Stimulated activated naive CD8-positive, alpha-beta T cell treated with anti-CD3 and anti-CD28 coated beads, Interleukin-15, Interleukin-2, amounts not matched to agents 100 U/mL and 50 U/mL, for 24 hours (primary cell): Measurements from ENCODE around the gene NUP107.

ENCODE experiments used
- ATAC-seq: fragments of 150-1000 bp; cut with Tn5 transposase; one replicate; pipeline ENCODE4 v1.10.0; 2021
- DNase-seq: peaks from one replicate; pipeline ENCODE4 v3.0.0; 2021

Gene NUP107

GRCh38 chr12:68739891-68740290, 53.1 kb downstream of the NUP107 start:
- DNase-seq (no peak), ATAC-seq (no peak)

GRCh38 chr12:68743356-68743755, 56.6 kb downstream of the NUP107 start:
- DNase-seq = no peak
- ATAC-seq = no peak

- no peak for DNase-seq
- ATAC-seq = no peak
Measured at GRCh38 chr12:68745376-68745903, 58.7 kb downstream of the NUP107 start.

GRCh38 chr12:68745904-68746571, 59.3 kb downstream of the NUP107 start, which contains the start of gene SLC35E3:
SLC35E3 (plus strand) TSS chr12:68746176; CDS start chr12:68746378, 202 bp downstream.
- ATAC-seq (peak; percentile 98), DNase-seq (peak; percentile 94)

GRCh38 chr12:68746572-68747180, 59.9 kb downstream of the NUP107 start:
- peak; percentile 57 for DNase-seq
- ATAC-seq = peak; percentile 56

GRCh38 chr12:68749443-68749842, 62.7 kb downstream of the NUP107 start:
- ATAC-seq = no peak
- no peak for DNase-seq

- DNase-seq (no peak), ATAC-seq (no peak)
Measured at GRCh38 chr12:68749861-68750260, 63.1 kb downstream of the NUP107 start.

GRCh38 chr12:68750506-68750905, 63.7 kb downstream of the NUP107 start:
- ATAC-seq (no peak), DNase-seq (no peak)

GRCh38 chr12:68755536-68756243, 68.9 kb downstream of the NUP107 start:
- no peak for DNase-seq
- ATAC-seq = no peak

GRCh38 chr12:68759852-68760251, 73.1 kb downstream of the NUP107 start:
- DNase-seq (no peak), ATAC-seq (no peak)

GRCh38 chr12:68760806-68761441, 74.1 kb downstream of the NUP107 start:
- no peak for DNase-seq
- no peak for ATAC-seq

- ATAC-seq (no peak), DNase-seq (no peak)
Measured at GRCh38 chr12:68761442-68761812, 74.6 kb downstream of the NUP107 start.

GRCh38 chr12:68761901-68762630, 75.3 kb downstream of the NUP107 start:
- DNase-seq (no peak), ATAC-seq (no peak)

- DNase-seq (no peak), ATAC-seq (no peak)
Measured at GRCh38 chr12:68762691-68763090, 75.9 kb downstream of the NUP107 start.

GRCh38 chr12:68765696-68766095, 78.9 kb downstream of the NUP107 start:
- no peak for ATAC-seq
- DNase-seq = no peak

- ATAC-seq (no peak), DNase-seq (no peak)
Measured at GRCh38 chr12:68766646-68767045, 79.9 kb downstream of the NUP107 start.

- no peak for DNase-seq
- no peak for ATAC-seq
Measured at GRCh38 chr12:68767191-68767590, 80.4 kb downstream of the NUP107 start.

- DNase-seq (no peak), ATAC-seq (no peak)
Measured at GRCh38 chr12:68768431-68768939, 81.7 kb downstream of the NUP107 start.

GRCh38 chr12:68769941-68770340, 83.2 kb downstream of the NUP107 start:
- DNase-seq = no peak
- ATAC-seq = no peak

- no peak for ATAC-seq
- DNase-seq = no peak
Measured at GRCh38 chr12:68771223-68771925, 84.6 kb downstream of the NUP107 start.

- ATAC-seq = no peak
- no peak for DNase-seq
Measured at GRCh38 chr12:68772714-68773113, 85.9 kb downstream of the NUP107 start.
